ENCODE measurements around the gene LEFTY2. TPM values are rescaled to one million over a fixed set of nuclear protein-coding genes. Genes with fewer than 3 reads are reported as not detected.

LEFTY2 gene
- total RNA-seq, 2 donors from 2014 or later, result 7.9 TPM; not detected in 1

GRCh38 chr1:225962440-225962975 lies 21.5 kb upstream of the LEFTY2 start:
- no peak for DNase-seq (ENCODE audit: low spot score)
- Histone ChIP-seq H3K4me1 (replicated peaks) (no peaks in the 10 kb centered on the region), H3K27ac (no peak overlapping the region), H3K9me3 (no peaks in the 10 kb centered on the region), H3K27me3 (replicated peaks; ENCODE audit: insufficient read depth) (no peaks in the 10 kb centered on the region), H3K4me3 (no peak overlapping the region), H3K36me3 (no peaks in the 10 kb centered on the region)
- intact Hi-C loops (cut with DNase I), result no loop called here
- 35% methylated on average over 21 of the region's 21 CpGs for WGBS
- no peak for TF ChIP-seq POLR2AphosphoS5 (IDR thresholded peaks at IDR 0.05)
- TF ChIP-seq, protein P1, sequence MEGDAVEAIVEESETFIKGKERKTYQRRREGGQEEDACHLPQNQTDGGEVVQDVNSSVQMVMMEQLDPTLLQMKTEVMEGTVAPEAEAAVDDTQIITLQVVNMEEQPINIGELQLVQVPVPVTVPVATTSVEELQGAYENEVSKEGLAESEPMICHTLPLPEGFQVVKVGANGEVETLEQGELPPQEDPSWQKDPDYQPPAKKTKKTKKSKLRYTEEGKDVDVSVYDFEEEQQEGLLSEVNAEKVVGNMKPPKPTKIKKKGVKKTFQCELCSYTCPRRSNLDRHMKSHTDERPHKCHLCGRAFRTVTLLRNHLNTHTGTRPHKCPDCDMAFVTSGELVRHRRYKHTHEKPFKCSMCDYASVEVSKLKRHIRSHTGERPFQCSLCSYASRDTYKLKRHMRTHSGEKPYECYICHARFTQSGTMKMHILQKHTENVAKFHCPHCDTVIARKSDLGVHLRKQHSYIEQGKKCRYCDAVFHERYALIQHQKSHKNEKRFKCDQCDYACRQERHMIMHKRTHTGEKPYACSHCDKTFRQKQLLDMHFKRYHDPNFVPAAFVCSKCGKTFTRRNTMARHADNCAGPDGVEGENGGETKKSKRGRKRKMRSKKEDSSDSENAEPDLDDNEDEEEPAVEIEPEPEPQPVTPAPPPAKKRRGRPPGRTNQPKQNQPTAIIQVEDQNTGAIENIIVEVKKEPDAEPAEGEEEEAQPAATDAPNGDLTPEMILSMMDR (IDR thresholded peaks at IDR 0.05), result peak in 3 of 4 experiments; percentile 10 to 41 (median 34)

DNA sequence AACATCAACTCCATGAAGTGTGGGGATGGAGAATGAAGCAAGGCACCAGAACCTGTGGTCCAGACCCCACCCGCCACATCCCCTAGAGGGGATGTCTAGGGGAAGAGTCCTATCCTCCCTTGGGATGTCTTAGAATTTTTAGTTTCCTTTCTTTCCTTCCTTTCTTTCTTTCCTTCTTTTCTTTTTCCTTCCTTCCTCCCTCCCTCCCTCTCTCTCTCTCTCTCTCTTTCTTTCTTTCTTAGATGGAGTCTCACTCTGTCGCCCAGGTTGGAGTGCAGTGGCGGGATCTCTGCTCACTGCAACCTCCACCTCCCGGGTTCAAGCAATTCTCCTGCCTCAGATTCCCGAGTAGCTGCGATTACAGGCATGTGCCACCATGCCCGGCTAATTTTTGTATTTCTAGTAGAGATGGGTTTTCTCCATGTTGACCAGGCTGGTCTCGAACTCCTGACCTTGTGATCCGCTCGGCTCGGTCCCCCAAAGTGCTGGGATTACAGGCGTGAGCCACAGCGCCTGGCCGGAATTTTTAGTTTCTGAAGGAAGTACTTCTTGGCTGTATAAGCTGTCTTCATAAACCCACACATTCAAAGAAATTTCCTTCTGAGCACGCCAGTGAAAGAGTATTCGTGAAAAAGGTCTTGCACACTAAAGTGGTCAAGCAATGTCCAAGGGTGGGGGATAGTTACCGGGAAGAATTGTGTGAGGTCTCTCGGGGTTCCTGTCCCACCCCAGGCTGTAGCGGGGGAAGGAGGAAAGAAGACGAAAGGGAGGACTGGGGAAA lies 20.8 kb upstream of the LEFTY2 start:
- DNase-seq (ENCODE audit: low spot score), result no peak
- H3K27me3 ChIP-seq (replicated peaks; ENCODE audit: insufficient read depth), result no peaks in the 10 kb centered on the region
- H3K27ac ChIP-seq, result no peak overlapping the region
- intact Hi-C loops (cut with DNase I), result no loop called here
- no peaks in the 10 kb centered on the region for H3K9me3 ChIP-seq
- no peak for TF ChIP-seq POLR2AphosphoS5 (IDR thresholded peaks at IDR 0.05)
- 67% methylated on average over 20 of the region's 20 CpGs for WGBS
- H3K4me1 ChIP-seq (replicated peaks), result no peaks in the 10 kb centered on the region
- H3K4me3 ChIP-seq, result no peak overlapping the region
- H3K36me3 ChIP-seq, result no peaks in the 10 kb centered on the region

DNA sequence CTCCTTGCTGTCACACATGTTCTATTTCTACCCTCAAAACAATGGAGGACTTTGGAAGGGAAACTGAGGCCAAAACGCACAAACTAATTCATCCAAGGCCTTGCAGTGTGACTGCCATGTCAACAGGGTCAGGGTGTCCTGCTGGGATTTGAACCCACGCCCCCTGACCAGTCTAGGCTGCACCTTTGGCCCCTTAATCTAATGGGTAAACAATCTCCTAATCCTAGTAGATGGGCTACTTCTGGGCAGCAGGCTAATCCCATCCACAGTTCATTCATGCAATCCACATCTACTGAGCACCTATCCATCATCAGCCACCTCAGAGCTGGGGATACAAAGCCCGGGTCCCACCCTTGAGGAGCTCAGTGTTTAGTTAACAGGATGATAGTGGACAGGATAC lies 17.0 kb upstream of the LEFTY2 start:
- H3K4me1 ChIP-seq (replicated peaks), result no peaks in the 10 kb centered on the region
- TF ChIP-seq, protein P1 (IDR thresholded peaks at IDR 0.05), result no peak
- no peak for TF ChIP-seq POLR2A (IDR thresholded peaks at IDR 0.05)
- TF ChIP-seq POLR2AphosphoS5 (IDR thresholded peaks at IDR 0.05), result no peak
- no peak for DNase-seq (ENCODE audit: low spot score)
- H3K9me3 ChIP-seq, result no peaks in the 10 kb centered on the region
- intact Hi-C loops (cut with DNase I), result no loop called here
- H3K4me3 ChIP-seq, result no peak overlapping the region
- no peak overlapping the region for H3K27ac ChIP-seq
- 82% methylated on average over 3 of the region's 3 CpGs for WGBS
- H3K36me3 ChIP-seq, result no peaks in the 10 kb centered on the region
- no peaks in the 10 kb centered on the region for H3K27me3 ChIP-seq (replicated peaks; ENCODE audit: insufficient read depth)

DNA sequence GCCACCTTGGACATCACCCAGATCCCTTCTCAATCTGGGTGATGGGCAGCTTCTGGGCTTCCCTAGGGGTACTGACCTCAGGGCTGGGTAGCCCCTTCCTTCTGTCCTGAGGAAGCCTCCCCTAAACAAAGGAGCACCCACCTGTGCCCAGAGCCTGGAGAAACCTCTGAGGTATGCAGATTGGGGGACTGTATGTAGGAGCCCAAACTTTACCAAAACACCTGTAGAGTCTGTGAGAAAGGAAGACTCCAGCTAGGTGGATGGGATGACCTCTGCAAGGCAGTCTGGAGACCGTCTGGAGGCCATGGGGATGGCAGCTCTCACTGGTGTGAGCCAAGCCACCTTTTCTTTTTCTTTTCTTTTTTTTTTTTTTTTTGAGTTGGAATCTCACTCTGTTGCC lies 13.7 kb upstream of the LEFTY2 start:
- intact Hi-C loops (cut with DNase I), result no loop called here
- Histone ChIP-seq H3K27me3 (replicated peaks; ENCODE audit: insufficient read depth) (no peaks in the 10 kb centered on the region), H3K4me1 (replicated peaks) (no peaks in the 10 kb centered on the region), H3K9me3 (no peaks in the 10 kb centered on the region), H3K27ac (no peak overlapping the region), H3K36me3 (no peaks in the 10 kb centered on the region), H3K4me3 (no peak overlapping the region)
- no peak for DNase-seq (ENCODE audit: low spot score)
- TF ChIP-seq POLR2A (IDR thresholded peaks at IDR 0.05) (no peak), POLR2AphosphoS5 (IDR thresholded peaks at IDR 0.05) (no peak)
- TF ChIP-seq, protein P1 (IDR thresholded peaks at IDR 0.05), result no peak
- 100% methylated on average over 1 of the region's 1 CpG for WGBS

DNA sequence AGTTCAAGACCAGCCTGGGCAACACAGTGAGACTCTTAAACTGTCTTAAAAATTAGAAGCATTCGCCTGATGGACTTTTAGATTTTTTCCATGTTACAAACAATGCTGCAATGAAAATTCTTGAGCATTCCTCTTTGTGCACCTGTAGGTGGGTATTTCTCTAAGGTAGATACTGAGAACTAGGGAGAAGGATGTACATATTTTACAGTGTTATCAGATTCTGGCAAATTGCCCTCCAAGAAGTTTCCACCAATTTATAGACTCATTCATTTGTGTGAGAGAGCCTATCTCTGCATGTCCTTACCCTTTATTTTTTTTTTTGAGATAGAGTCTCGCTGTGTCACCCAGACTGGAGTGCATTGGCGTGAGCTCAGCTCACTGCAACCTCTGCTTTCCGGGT lies 12.3 kb upstream of the LEFTY2 start:
- Histone ChIP-seq H3K27ac (no peak overlapping the region), H3K4me3 (no peak overlapping the region), H3K9me3 (no peaks in the 10 kb centered on the region), H3K36me3 (no peaks in the 10 kb centered on the region), H3K27me3 (replicated peaks; ENCODE audit: insufficient read depth) (no peaks in the 10 kb centered on the region), H3K4me1 (replicated peaks) (no peaks in the 10 kb centered on the region)
- intact Hi-C loops (cut with DNase I), result no loop called here
- no peak for DNase-seq (ENCODE audit: low spot score)
- TF ChIP-seq POLR2AphosphoS5 (IDR thresholded peaks at IDR 0.05) (no peak), POLR2A (IDR thresholded peaks at IDR 0.05) (no peak)
- TF ChIP-seq, protein P1 (IDR thresholded peaks at IDR 0.05), result no peak
- WGBS, result 76% methylated on average over 4 of the region's 4 CpGs

All from prostate gland (tissue), 2 donors.